Retina (tissue), 1 donor: Measurements from ENCODE around the gene TACR2.
A peak's percentile ranks its signal among the peaks of the same experiment; 100 is the strongest.

Source experiments
- DNase-seq: peaks from one replicate; pipeline ENCODE4 v3.0.0-alpha.2; 2016

Gene TACR2

GRCh38 chr10:69418052-69418752, 1.5 kb upstream of the TACR2 start:
- no peak for DNase-seq

- no peak for DNase-seq
Measured at GRCh38 chr10:69417542-69417941, 824 bp upstream of the TACR2 start.

GRCh38 chr10:69415951-69416350, 767 bp downstream of the TACR2 start:
- no peak for DNase-seq

GRCh38 chr10:69415049-69415448, 1.7 kb downstream of the TACR2 start:
- DNase-seq = no peak

- no peak for DNase-seq
Measured at GRCh38 chr10:69414036-69415018, 2.4 kb downstream of the TACR2 start.

GRCh38 chr10:69413221-69413865, 3.4 kb downstream of the TACR2 start:
- peak; percentile 67 for DNase-seq

GRCh38 chr10:69412232-69412790, 4.4 kb downstream of the TACR2 start:
- DNase-seq = no peak

GRCh38 chr10:69411476-69411875, 5.2 kb downstream of the TACR2 start:
- no peak for DNase-seq

- DNase-seq = no peak
Measured at GRCh38 chr10:69410487-69410886, 6.2 kb downstream of the TACR2 start.

GRCh38 chr10:69409968-69410367, 6.8 kb downstream of the TACR2 start:
- DNase-seq = no peak

- no peak for DNase-seq
Measured at GRCh38 chr10:69409176-69409495, 7.6 kb downstream of the TACR2 start.

GRCh38 chr10:69408318-69409175, 8.2 kb downstream of the TACR2 start:
- DNase-seq = peak; percentile 86

GRCh38 chr10:69407621-69408301, 9.0 kb downstream of the TACR2 start:
- peak; percentile 64 for DNase-seq

GRCh38 chr10:69406816-69407580, 9.7 kb downstream of the TACR2 start:
- DNase-seq = peak; percentile 22

GRCh38 chr10:69406302-69406811, 10.4 kb downstream of the TACR2 start:
- DNase-seq = no peak

GRCh38 chr10:69405221-69405620, 11.5 kb downstream of the TACR2 start:
- no peak for DNase-seq

- no peak for DNase-seq
Measured at GRCh38 chr10:69404786-69405185, 11.9 kb downstream of the TACR2 start.

GRCh38 chr10:69403519-69403918, 13.2 kb downstream of the TACR2 start:
- DNase-seq = no peak

- DNase-seq = no peak
Measured at GRCh38 chr10:69403066-69403465, 13.7 kb downstream of the TACR2 start.

GRCh38 chr10:69402386-69402785, 14.3 kb downstream of the TACR2 start:
- DNase-seq = no peak

- no peak for DNase-seq
Measured at GRCh38 chr10:69401416-69401815, 15.3 kb downstream of the TACR2 start.
